A549 (cell line): Measurements from ENCODE around the gene VIT.

Experiments used
- BHLHE40 ChIP-seq: IDR thresholded peaks from 2 replicates; pipeline ENCODE4 v1.6.1; 2012; ENCODE audit warnings: low read depth, low read length, inconsistent platforms
- CTCF ChIP-seq: fragments of >200 bp; sonication (Bioruptor Twin); formaldehyde crosslinking; IDR thresholded peaks from 3 replicates; pipeline ENCODE4 v1.5.1; 2016
- ELK1 ChIP-seq: fragments of 150-350 bp; IDR thresholded peaks from 2 replicates; pipeline ENCODE4 v1.6.1; 2014; ENCODE audit warnings: low read depth, mild to moderate bottlenecking, low read length
- EP300 ChIP-seq, 2 experiments: fragments of >200 bp; sonication (Bioruptor Twin); formaldehyde crosslinking; IDR thresholded peaks; 2 replicates in 1 of 2; 3 replicates in 1 of 2; pipeline ENCODE4 v1.6.1; 2016 to 2017
- FOSL2 ChIP-seq, 2 experiments: fragments of 450-650 bp in 1 of 2; fragments of >200 bp in 1 of 2; sonication (Bioruptor Twin) in 1 of 2; formaldehyde crosslinking; IDR thresholded peaks; 2 replicates each; pipeline versions ENCODE4 v1.5.0 to v1.6.1; 2016 to 2020; ENCODE audit warnings: mild to moderate bottlenecking in 1 of 2, moderate library complexity in 1 of 2
- HDAC2 ChIP-seq: fragments of 200-600 bp; sonication (generic); IDR thresholded peaks from 2 replicates; pipeline ENCODE4 v1.6.1; 2016
- HES2 ChIP-seq: fragments of >200 bp; sonication (Bioruptor Twin); formaldehyde crosslinking; IDR thresholded peaks from 2 replicates; pipeline ENCODE4 v1.6.1; 2016
- HMGXB4 ChIP-seq: fragments of 250-450 bp; sonication (Bioruptor Pico); IDR thresholded peaks from 2 replicates; pipeline ENCODE4 v1.5.0; 2021; ENCODE audit warnings: mild to moderate bottlenecking, moderate library complexity, borderline replicate concordance
- JUNB ChIP-seq: fragments of >200 bp; sonication (Bioruptor Twin); formaldehyde crosslinking; IDR thresholded peaks from 2 replicates; pipeline ENCODE4 v1.6.1; 2016
- MAX ChIP-seq: IDR thresholded peaks from 2 replicates; pipeline ENCODE4 v1.6.1; 2012
- POLR2A ChIP-seq: IDR thresholded peaks from 2 replicates; pipeline ENCODE4 v1.6.1; 2012; ENCODE audit warnings: mild to moderate bottlenecking, low read length
- REST ChIP-seq: fragments of 200-600 bp; sonication (generic); IDR thresholded peaks from 2 replicates; pipeline ENCODE4 v1.6.1; 2016; ENCODE audit warnings: antibody characterized with exemption, mild to moderate bottlenecking, moderate library complexity
- SMC3 ChIP-seq: fragments of >200 bp; sonication (Bioruptor Twin); formaldehyde crosslinking; IDR thresholded peaks from 3 replicates; pipeline ENCODE4 v1.6.1; 2018; ENCODE audit warnings: inconsistent platforms

- TF ChIP-seq HMGXB4, result no peak
- TF ChIP-seq CTCF, result no peak
- TF ChIP-seq REST, result no peak
- no peak for TF ChIP-seq FOSL2 (IDR thresholded peaks at IDR 0.05)
- TF ChIP-seq FOSL2 (CRISPR knock-in tag; IDR thresholded peaks at IDR 0.05), result no peak
- no peak for TF ChIP-seq ELK1
- no peak for TF ChIP-seq SMC3
- TF ChIP-seq MAX, result no peak
- no peak for TF ChIP-seq POLR2A
- TF ChIP-seq BHLHE40, result no peak
- TF ChIP-seq HDAC2, result no peak
- no peak for TF ChIP-seq EP300 (IDR thresholded peaks at IDR 0.05)
- no peak for TF ChIP-seq HES2
- no peak for TF ChIP-seq JUNB
Measured at GRCh38 chr2:36809069-36809445, 112.5 kb downstream of the VIT start.
